ENCODE measurements around the gene HELQ. TPM values are rescaled to one million over a fixed set of nuclear protein-coding genes. Genes with fewer than 3 reads are reported as not detected.
"Not testable (repeated sequence)": the region's sequence is repeated elsewhere in the genome, so short reads cannot be mapped to it uniquely, and the experiment has no call there.

Gene HELQ
- 14.0 and 15.7 TPM in 2 replicates for total RNA-seq
- long read RNA-seq, transcript HELQ-202 (2 exons, 744 nt), result major isoform, 6 of 44 reads
- long read RNA-seq, partial matches to known transcripts, result 18 of 44 reads
- long read RNA-seq, other reads (novel, unspliced or antisense), result 13 of 44 reads

GRCh38 chr4:83455281-83456183, at the start of gene HELQ, which contains the start of gene MRPS18C:
HELQ (minus strand) TSS chr4:83455823; CDS start chr4:83455693, 130 bp downstream.
MRPS18C (plus strand) TSS chr4:83456058; CDS start chr4:83456078, 20 bp downstream.
- Mint-ChIP-seq H3K36me3 (ENCODE audit: low read depth) (peaks cover 8% of the 10 kb centered on the region), H3K27me3 (ENCODE audit: low read depth) (no peaks in the 10 kb centered on the region), H3K9me3 (no peaks in the 10 kb centered on the region), H3K27ac (ENCODE audit: unreplicated experiment) (peak within 1 kb of the TSS; percentile 99), H3K4me1 (peaks cover 30% of the 10 kb centered on the region), H3K4me3 (peak within 1 kb of the TSS; percentile 98)
- DNase-seq (ENCODE audit: low read depth, low spot score), result peak; percentile 77
- peak; percentile 52 for TF ChIP-seq CTCF (conservative IDR thresholded peaks at IDR 0.05)

GRCh38 chr4:83504996-83505395, 49.4 kb upstream of the HELQ start:
- Mint-ChIP-seq H3K4me1 (no peaks in the 10 kb centered on the region), H3K4me3 (no peak overlapping the region), H3K27ac (ENCODE audit: unreplicated experiment) (no peak overlapping the region)

GRCh38 chr4:83504503-83504902, 48.9 kb upstream of the HELQ start:
- Mint-ChIP-seq H3K27ac (ENCODE audit: unreplicated experiment) (no peak overlapping the region), H3K4me3 (no peak overlapping the region), H3K9me3 (peaks cover 5% of the 10 kb centered on the region), H3K36me3 (ENCODE audit: low read depth) (no peaks in the 10 kb centered on the region), H3K27me3 (ENCODE audit: low read depth) (no peaks in the 10 kb centered on the region), H3K4me1 (no peaks in the 10 kb centered on the region)
- no peak for DNase-seq (ENCODE audit: low read depth, low spot score)
- no peak for TF ChIP-seq CTCF (conservative IDR thresholded peaks at IDR 0.05)

More at GRCh38 chr4:83504996-83505395, 49.4 kb upstream of the HELQ start:
- H3K27me3 Mint-ChIP-seq (ENCODE audit: low read depth), result no peaks in the 10 kb centered on the region
- H3K36me3 Mint-ChIP-seq (ENCODE audit: low read depth), result no peaks in the 10 kb centered on the region
- peaks cover 7% of the 10 kb centered on the region for H3K9me3 Mint-ChIP-seq
- DNase-seq (ENCODE audit: low read depth, low spot score), result no peak
- TF ChIP-seq CTCF (conservative IDR thresholded peaks at IDR 0.05), result no peak

- Mint-ChIP-seq H3K4me3 (no peak overlapping the region), H3K36me3 (ENCODE audit: low read depth) (no peaks in the 10 kb centered on the region), H3K4me1 (no peaks in the 10 kb centered on the region), H3K9me3 (peaks cover 2% of the 10 kb centered on the region), H3K27ac (ENCODE audit: unreplicated experiment) (no peak overlapping the region), H3K27me3 (ENCODE audit: low read depth) (no peaks in the 10 kb centered on the region)
- no peak for TF ChIP-seq CTCF (conservative IDR thresholded peaks at IDR 0.05)
- no peak for DNase-seq (ENCODE audit: low read depth, low spot score)
These were observed 48.4 kb upstream of the HELQ start for GRCh38 chr4:83503974-83504373.

- not testable (repeated sequence) for DNase-seq (ENCODE audit: low read depth, low spot score); H3K27me3 Mint-ChIP-seq (ENCODE audit: low read depth); H3K36me3 Mint-ChIP-seq (ENCODE audit: low read depth); H3K4me1 Mint-ChIP-seq; H3K27ac Mint-ChIP-seq (ENCODE audit: unreplicated experiment); H3K4me3 Mint-ChIP-seq; H3K9me3 Mint-ChIP-seq
These were observed 46.0 kb upstream of the HELQ start for GRCh38 chr4:83501671-83502070.

GRCh38 chr4:83498187-83498586, 42.6 kb upstream of the HELQ start:
- Mint-ChIP-seq H3K27ac (ENCODE audit: unreplicated experiment) (no peak overlapping the region), H3K9me3 (no peaks in the 10 kb centered on the region), H3K4me3 (no peak overlapping the region), H3K36me3 (ENCODE audit: low read depth) (no peaks in the 10 kb centered on the region), H3K4me1 (no peaks in the 10 kb centered on the region), H3K27me3 (ENCODE audit: low read depth) (no peaks in the 10 kb centered on the region)
- no peak for TF ChIP-seq CTCF (conservative IDR thresholded peaks at IDR 0.05)
- no peak for DNase-seq (ENCODE audit: low read depth, low spot score)

- H3K4me1 Mint-ChIP-seq; H3K27me3 Mint-ChIP-seq (ENCODE audit: low read depth); H3K36me3 Mint-ChIP-seq (ENCODE audit: low read depth); H3K9me3 Mint-ChIP-seq; H3K4me3 Mint-ChIP-seq; DNase-seq (ENCODE audit: low read depth, low spot score); H3K27ac Mint-ChIP-seq (ENCODE audit: unreplicated experiment): not testable (repeated sequence)
These were observed 40.7 kb upstream of the HELQ start for GRCh38 chr4:83496085-83496917.

Measured in neural crest cell (in vitro differentiated cells).